Neural cell (in vitro differentiated cells): ENCODE data around the gene HBD.

Experiments
- CTCF ChIP-seq: fragments of 450-650 bp; IDR thresholded peaks from 2 replicates; pipeline ENCODE4 v1.5.1; 2014; ENCODE audit warnings: antibody characterized with exemption, mild to moderate bottlenecking, moderate library complexity; ENCODE audit not compliant: poor library complexity, severe bottlenecking
- EP300 ChIP-seq: fragments of 450-650 bp; conservative IDR thresholded peaks from 2 replicates; pipeline ENCODE4 v1.6.1; 2014; ENCODE audit warnings: antibody characterized with exemption, mild to moderate bottlenecking, moderate library complexity; ENCODE audit not compliant: poor library complexity, severe bottlenecking
- EZH2 ChIP-seq: fragments of 200-600, 300-800 bp; shearing (Covaris generic), sonication (generic); IDR thresholded peaks from 2 replicates; pipeline ENCODE4 v1.6.1; 2014; ENCODE audit warnings: antibody characterized with exemption, low read length, borderline replicate concordance, mild to moderate bottlenecking; ENCODE audit not compliant: insufficient read depth, poor library complexity, severe bottlenecking

- TF ChIP-seq CTCF: no peak
- TF ChIP-seq EZH2: no peak
- TF ChIP-seq EP300: no peak
These were observed 38.2 kb downstream of the HBD start for GRCh38 chr11:5196067-5196466.
